Measurements from ENCODE around the gene CYP27A1. TPM values are rescaled to one million over a fixed set of nuclear protein-coding genes. Genes with fewer than 3 reads are reported as not detected.

Gene CYP27A1
- polyA plus RNA-seq, 2 of the 4 experiments (the other 2 are of a cell fraction): 0.13 to 0.14 TPM

DNA sequence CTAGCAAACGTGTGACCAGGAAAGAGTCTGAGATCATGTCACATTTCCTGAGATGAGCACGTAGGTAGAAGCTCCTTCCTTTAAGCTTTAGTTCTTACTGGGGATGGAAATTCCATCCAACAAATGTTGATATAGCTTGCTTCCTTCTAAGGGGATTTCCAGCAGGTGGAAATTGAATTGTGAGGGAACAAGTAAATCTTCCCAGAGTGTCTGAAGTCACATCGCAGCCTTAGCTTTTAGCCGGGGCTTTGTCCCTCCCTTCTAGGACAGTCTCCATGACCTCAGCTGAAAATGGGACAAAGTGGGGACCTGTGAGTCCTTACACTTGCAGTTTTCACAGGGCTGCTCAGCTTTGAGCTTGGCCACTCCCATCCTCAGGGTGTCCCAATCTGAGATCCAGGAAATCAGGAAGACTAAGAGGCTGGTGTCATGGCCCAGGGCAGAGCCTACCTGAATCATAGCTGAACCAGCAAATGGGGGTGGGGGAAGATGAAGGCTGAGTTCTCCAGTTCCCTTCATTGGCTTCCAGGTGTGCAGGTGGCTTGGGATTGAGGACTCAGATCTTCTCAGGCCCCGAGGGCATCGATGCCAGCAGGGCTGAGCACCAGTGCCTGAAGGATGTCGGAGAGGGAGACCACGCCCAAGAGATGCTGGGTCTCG, 41.4 kb downstream of the CYP27A1 start:
- ATAC-seq (no peak), FAIRE-seq (no peak)

DNA sequence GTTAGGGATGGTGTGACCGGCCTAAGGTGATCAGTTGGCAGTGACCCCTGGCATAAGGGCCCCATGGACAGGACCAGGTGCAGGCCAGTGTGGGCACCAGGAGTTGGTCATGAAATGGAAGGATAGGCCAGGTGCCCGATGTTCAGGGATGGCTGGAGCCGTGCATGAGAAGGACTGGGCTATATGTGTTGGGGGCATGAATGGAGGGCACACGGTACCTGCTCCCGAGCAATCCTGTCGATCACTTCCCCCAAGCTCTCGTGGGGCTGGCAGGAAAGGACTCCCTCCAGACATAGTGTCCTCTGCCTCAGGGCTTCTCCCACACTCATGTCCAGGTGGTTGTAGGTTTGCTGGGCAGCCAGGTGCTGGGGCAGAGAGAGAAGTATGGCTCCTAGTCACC, 42.1 kb downstream of the CYP27A1 start:
- Histone ChIP-seq H3K9me3 (no peaks in the 10 kb centered on the region), H3K4me3 (no peak overlapping the region), H3K4me2 (no peak overlapping the region), H3K27ac (no peak overlapping the region), H3K4me1 (no peaks in the 10 kb centered on the region)
- ChIA-PET POLR2A (no interaction called here), CTCF (interaction anchor here (1.3 kb wide), 1 partner anchor 156 kb away, joined by 3 read pairs; no protein-coding TSS in a partner anchor)
- ATAC-seq (no peak), DNase-seq (ENCODE audit: low read depth in 1 of 2, low spot score in 1 of 2) (no peak), FAIRE-seq (no peak)
- TF ChIP-seq RARB (CRISPR knock-in tag; IDR thresholded peaks at IDR 0.05) (no peak), FOSL2 (IDR thresholded peaks at IDR 0.05) (no peak), FOSL2 (CRISPR knock-in tag; IDR thresholded peaks at IDR 0.05) (no peak), ZSCAN20 (CRISPR knock-in tag; IDR thresholded peaks at IDR 0.05) (no peak), ZC3H11A (IDR thresholded peaks at IDR 0.05) (no peak)
- TF ChIP-seq, protein P1, sequence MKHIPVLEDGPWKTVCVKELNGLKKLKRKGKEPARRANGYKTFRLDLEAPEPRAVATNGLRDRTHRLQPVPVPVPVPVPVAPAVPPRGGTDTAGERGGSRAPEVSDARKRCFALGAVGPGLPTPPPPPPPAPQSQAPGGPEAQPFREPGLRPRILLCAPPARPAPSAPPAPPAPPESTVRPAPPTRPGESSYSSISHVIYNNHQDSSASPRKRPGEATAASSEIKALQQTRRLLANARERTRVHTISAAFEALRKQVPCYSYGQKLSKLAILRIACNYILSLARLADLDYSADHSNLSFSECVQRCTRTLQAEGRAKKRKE (CRISPR knock-in tag; IDR thresholded peaks at IDR 0.05; ENCODE audit: low read depth): no peak
- WGBS (ENCODE audit: missing lambda C conversion rate): 80% methylated on average over 7 of the region's 7 CpGs

More for the DNA sequence above, 41.4 kb downstream of the CYP27A1 start:
- Histone ChIP-seq H3K9me3 (no peaks in the 10 kb centered on the region), H3K4me1 (no peaks in the 10 kb centered on the region), H3K4me2 (no peak overlapping the region), H3K4me3 (no peak overlapping the region), H3K27ac (no peak overlapping the region)
- 51% methylated on average over 7 of the region's 9 CpGs for WGBS (ENCODE audit: missing lambda C conversion rate)
- no peak for DNase-seq (ENCODE audit: low read depth in 1 of 2, low spot score in 1 of 2)
- no peak for TF ChIP-seq TFCP2L1 (CRISPR knock-in tag; IDR thresholded peaks at IDR 0.05)
- no peak for TF ChIP-seq ZNF302 (CRISPR knock-in tag; IDR thresholded peaks at IDR 0.05)
- no peak for TF ChIP-seq NFE2L2 (conservative IDR thresholded peaks at IDR 0.05; ENCODE audit: low read length)
- TF ChIP-seq POLR2A (IDR thresholded peaks at IDR 0.05; ENCODE audit: low read length): no peak
- no peak for TF ChIP-seq EHF (CRISPR knock-in tag; IDR thresholded peaks at IDR 0.05)
- TF ChIP-seq RAD21 (conservative IDR thresholded peaks at IDR 0.05 in 1 of 2, IDR thresholded peaks at IDR 0.05 in 1 of 2): no peak
- TF ChIP-seq, protein P1 (CRISPR knock-in tag; IDR thresholded peaks at IDR 0.05; ENCODE audit: low read depth): no peak
- no peak for TF ChIP-seq RCOR1 (IDR thresholded peaks at IDR 0.05; ENCODE audit: low read depth, low read length)
- no peak for TF ChIP-seq RNF2 (IDR thresholded peaks at IDR 0.05; ENCODE audit: borderline replicate concordance, low read depth)
- TF ChIP-seq MAFK (IDR thresholded peaks at IDR 0.05; ENCODE audit: partially characterized antibody): no peak
- TF ChIP-seq KDM5A (IDR thresholded peaks at IDR 0.05): no peak
- TF ChIP-seq, protein P2, sequence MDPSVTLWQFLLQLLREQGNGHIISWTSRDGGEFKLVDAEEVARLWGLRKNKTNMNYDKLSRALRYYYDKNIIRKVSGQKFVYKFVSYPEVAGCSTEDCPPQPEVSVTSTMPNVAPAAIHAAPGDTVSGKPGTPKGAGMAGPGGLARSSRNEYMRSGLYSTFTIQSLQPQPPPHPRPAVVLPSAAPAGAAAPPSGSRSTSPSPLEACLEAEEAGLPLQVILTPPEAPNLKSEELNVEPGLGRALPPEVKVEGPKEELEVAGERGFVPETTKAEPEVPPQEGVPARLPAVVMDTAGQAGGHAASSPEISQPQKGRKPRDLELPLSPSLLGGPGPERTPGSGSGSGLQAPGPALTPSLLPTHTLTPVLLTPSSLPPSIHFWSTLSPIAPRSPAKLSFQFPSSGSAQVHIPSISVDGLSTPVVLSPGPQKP (IDR thresholded peaks at IDR 0.05; ENCODE audit: low read depth, low read length): no peak
- CTCF ChIA-PET: interaction anchor here (0.7 to 1.3 kb wide), 2 partner anchors 38 to 157 kb away, joined by 3 read pairs; no protein-coding TSS in a partner anchor
- POLR2A ChIA-PET: no interaction called here

DNA sequence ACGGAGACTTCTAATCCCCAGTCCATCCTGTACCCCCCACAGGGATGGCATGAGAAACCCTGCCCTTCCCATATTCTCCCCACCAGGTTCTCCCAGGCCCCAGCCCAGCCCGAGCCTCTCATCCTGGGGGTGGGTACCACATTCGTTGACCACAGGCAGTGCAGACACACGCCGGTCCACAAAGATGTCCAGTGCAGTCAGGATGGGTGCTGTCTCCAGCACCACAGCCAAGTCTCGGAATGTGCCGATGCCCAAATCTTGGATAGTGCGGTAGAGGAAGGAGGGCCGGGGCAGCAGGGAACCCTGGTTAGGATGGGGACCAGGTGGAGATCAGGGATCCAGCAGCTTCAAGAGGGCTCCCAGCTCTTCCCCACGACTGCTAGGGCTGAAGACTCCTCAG, 44.8 kb downstream of the CYP27A1 start:
- no peak; a peak in 1 of 6 replicates for ATAC-seq
- DNase-seq (ENCODE audit: low read depth in 1 of 2, low spot score in 1 of 2): no peak
- no peaks in the 10 kb centered on the region for H3K9me3 ChIP-seq
- no peak for FAIRE-seq
- H3K4me3 ChIP-seq: no peak overlapping the region
- TF ChIP-seq FOXS1 (CRISPR knock-in tag; IDR thresholded peaks at IDR 0.05) (no peak), JUNB (IDR thresholded peaks at IDR 0.05) (no peak), RCOR1 (IDR thresholded peaks at IDR 0.05; ENCODE audit: low read depth, low read length) (no peak), CHD2 (IDR thresholded peaks at IDR 0.05; ENCODE audit: low read length, partially characterized antibody) (no peak), KDM5A (IDR thresholded peaks at IDR 0.05) (no peak), MAZ (IDR thresholded peaks at IDR 0.05; ENCODE audit: borderline replicate concordance, low read depth, low read length) (no peak), ZC3H11A (IDR thresholded peaks at IDR 0.05) (no peak), TP53 (CRISPR knock-in tag; IDR thresholded peaks at IDR 0.05) (no peak), PHF8 (IDR thresholded peaks at IDR 0.05; ENCODE audit: borderline replicate concordance, low read depth) (no peak), RAD21 (conservative IDR thresholded peaks at IDR 0.05 in 1 of 2, IDR thresholded peaks at IDR 0.05 in 1 of 2) (no peak), POLR2AphosphoS2 (conservative IDR thresholded peaks at IDR 0.05; ENCODE audit: low read length) (no peak), ZSCAN20 (CRISPR knock-in tag; IDR thresholded peaks at IDR 0.05) (no peak), EHMT2 (IDR thresholded peaks at IDR 0.05; ENCODE audit: low read depth) (no peak), EP300 (IDR thresholded peaks at IDR 0.05) (no peak)
- TF ChIP-seq, protein P2 (IDR thresholded peaks at IDR 0.05; ENCODE audit: low read depth, low read length): no peak
- TF ChIP-seq, protein P3, sequence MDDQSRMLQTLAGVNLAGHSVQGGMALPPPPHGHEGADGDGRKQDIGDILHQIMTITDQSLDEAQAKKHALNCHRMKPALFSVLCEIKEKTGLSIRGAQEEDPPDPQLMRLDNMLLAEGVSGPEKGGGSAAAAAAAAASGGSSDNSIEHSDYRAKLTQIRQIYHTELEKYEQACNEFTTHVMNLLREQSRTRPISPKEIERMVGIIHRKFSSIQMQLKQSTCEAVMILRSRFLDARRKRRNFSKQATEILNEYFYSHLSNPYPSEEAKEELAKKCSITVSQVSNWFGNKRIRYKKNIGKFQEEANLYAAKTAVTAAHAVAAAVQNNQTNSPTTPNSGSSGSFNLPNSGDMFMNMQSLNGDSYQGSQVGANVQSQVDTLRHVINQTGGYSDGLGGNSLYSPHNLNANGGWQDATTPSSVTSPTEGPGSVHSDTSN (IDR thresholded peaks at IDR 0.05): no peak
- ChIA-PET POLR2A (interaction anchor here (0.7 kb wide), 1 partner anchor 273 kb away, joined by 3 read pairs; no protein-coding TSS in a partner anchor), CTCF (interaction anchor here (0.9 kb wide), 1 partner anchor 117 kb away, joined by 3 read pairs; no protein-coding TSS in a partner anchor)
- H3K27ac ChIP-seq: no peak overlapping the region
- no peaks in the 10 kb centered on the region for H3K4me1 ChIP-seq
- WGBS (ENCODE audit: missing lambda C conversion rate): 72% methylated on average over 10 of the region's 10 CpGs
- H3K4me2 ChIP-seq: no peak overlapping the region
